OCI-LY7 (cell line): Measurements from ENCODE around the gene PTPRO. TPM values are rescaled to one million over a fixed set of nuclear protein-coding genes. Genes with fewer than 3 reads are reported as not detected.
A peak's percentile ranks its signal among the peaks of the same experiment; 100 is the strongest.

Experiments used
- BruUV-seq: library from RNA; stranded (reverse); fragments of 400-500 nt; replicated peaks from 2 replicates; lab custom pipeline; 2021; lab: Mats Ljungman, UMichigan
- CTCF ChIA-PET: fragments of 300-600 bp; sonication (Branson Sonifier 250); formaldehyde crosslinking; loops from one replicate; lab custom pipeline; 2022; ENCODE audit warnings: antibody characterized with exemption; ENCODE audit not compliant: unreplicated experiment; lab: Charles Lee
- POLR2A ChIA-PET: fragments of 300-600 bp; sonication (Branson Sonifier 250); formaldehyde crosslinking; loops from one replicate; lab custom pipeline; 2022; ENCODE audit warnings: antibody characterized with exemption; lab: Charles Lee
- DNase-seq: peaks from one replicate; pipeline ENCODE4 v3.0.0-alpha.2; 2015; ENCODE audit warnings: low spot score
- H2AFZ ChIP-seq: fragments of 200-600 bp; sonication (generic), shearing (Covaris generic); 2 replicates; pipeline ENCODE4 v1.6.1; 2014; ENCODE audit warnings: mild to moderate bottlenecking, antibody characterized with exemption, low read length, moderate library complexity
- H3K27ac ChIP-seq: fragments of 200-600 bp; sonication (generic); 2 replicates; pipeline ENCODE4 v1.5.1; 2014; ENCODE audit warnings: mixed run types, low read depth, mild to moderate bottlenecking, moderate library complexity, low read length, inconsistent platforms; ENCODE audit not compliant: poor library complexity, severe bottlenecking
- H3K36me3 ChIP-seq: fragments of 200-600 bp; sonication (generic); 2 replicates; pipeline ENCODE4 v1.6.1; 2014; ENCODE audit warnings: mild to moderate bottlenecking, antibody characterized with exemption, low read length, moderate library complexity, mixed read lengths; ENCODE audit not compliant: insufficient read depth
- H3K4me1 ChIP-seq: fragments of 200-600 bp; sonication (generic); 2 replicates; pipeline ENCODE4 v1.5.1; 2014; ENCODE audit warnings: mild to moderate bottlenecking, low read length; ENCODE audit not compliant: insufficient read depth, poor library complexity, severe bottlenecking
- H3K4me2 ChIP-seq: fragments of 200-600 bp; sonication (generic); 2 replicates; pipeline ENCODE4 v1.6.1; 2014; ENCODE audit warnings: mild to moderate bottlenecking, low read length
- H3K4me3 ChIP-seq: fragments of 200-600 bp; sonication (generic); 2 replicates; pipeline ENCODE4 v1.5.1; 2014; ENCODE audit warnings: mild to moderate bottlenecking, low read depth, low read length; ENCODE audit not compliant: poor library complexity, severe bottlenecking
- H3K79me2 ChIP-seq: fragments of 200-600 bp; sonication (generic); 2 replicates; pipeline ENCODE4 v1.6.1; 2016; ENCODE audit warnings: low read depth, mild to moderate bottlenecking, low read length, moderate library complexity, mixed read lengths; ENCODE audit not compliant: insufficient read depth
- H3K9me2 ChIP-seq: fragments of 200-600 bp; sonication (generic); 2 replicates; pipeline ENCODE4 v1.6.1; 2016; ENCODE audit warnings: mild to moderate bottlenecking, low read length, mixed read lengths; ENCODE audit not compliant: insufficient read depth
- H3K9me3 ChIP-seq: fragments of 200-600 bp; sonication (generic); 2 replicates; pipeline ENCODE4 v1.6.1; 2014; ENCODE audit warnings: mild to moderate bottlenecking, mixed run types, low read length, mixed read lengths
- H4K20me1 ChIP-seq: fragments of 200-600 bp; sonication (generic); 2 replicates; pipeline ENCODE4 v1.6.1; 2014; ENCODE audit warnings: mild to moderate bottlenecking, antibody characterized with exemption, low read length, moderate library complexity, mixed read lengths; ENCODE audit not compliant: insufficient read depth
- EZH2phosphoT487 ChIP-seq: fragments of 200-600 bp; sonication (generic); IDR thresholded peaks from 2 replicates; pipeline ENCODE4 v1.6.1; 2018; ENCODE audit warnings: low read depth, borderline replicate concordance, mild to moderate bottlenecking, mixed run types, antibody characterized with exemption, low read length, moderate library complexity, mixed read lengths
- intact Hi-C: fragments of 100-400 bp; cut with micrococcal nuclease; formaldehyde crosslinking; loops from one replicate; pipeline ENCODE4 v1.10.0; 2022; ENCODE audit not compliant: unreplicated experiment
- total RNA-seq, 2 experiments: library from RNA; depleted of rRNA in 1 of 2; stranded (reverse); fragments of >200 nt in 1 of 2; shearing (Covaris generic) in 1 of 2; gene quantifications; 2 replicates each; pipeline ENCODE4 v1.2.3, GENCODE V29; 2014 to 2022
- TF ChIP-seq, protein P1 (sequence below): fragments of 200-600 bp; sonication (generic); conservative IDR thresholded peaks from 2 replicates; pipeline ENCODE4 v1.5.1; 2014; ENCODE audit warnings: mild to moderate bottlenecking, antibody characterized with exemption, low read length, moderate library complexity, mixed read lengths

The PTPRO gene
- total RNA-seq, 2 experiments from 2014 or later = 0.06 to 0.23 TPM

DNA sequence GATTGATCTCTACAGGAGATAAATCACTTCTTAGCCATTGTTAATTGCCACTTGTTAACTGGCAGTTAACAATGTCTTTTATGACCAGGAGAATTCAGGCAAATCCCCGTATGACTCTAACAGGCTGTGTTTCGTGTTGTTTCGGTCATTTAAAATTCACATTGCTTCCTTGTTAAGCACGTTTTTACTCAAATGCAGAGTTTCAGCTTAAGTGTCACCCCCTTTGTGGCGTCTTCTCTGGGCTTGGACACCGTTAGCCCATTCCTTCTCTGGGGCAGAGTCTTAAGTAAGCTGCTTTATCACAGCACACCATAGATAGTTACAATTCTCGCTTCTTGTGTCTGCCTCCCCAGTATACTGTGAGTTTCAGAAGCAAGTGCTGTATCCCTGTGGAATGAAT lies 261.5 kb downstream of the PTPRO start:
- no peaks in the 10 kb centered on the region for H4K20me1 ChIP-seq
- ChIA-PET POLR2A (interaction anchor here (0.6 to 1.5 kb wide), 5 partner anchors 14 to 237 kb away, joined by 3 to 6 read pairs (median 4); no protein-coding TSS in a partner anchor), CTCF (interaction anchor here (1.1 to 2.0 kb wide), 2 partner anchors 49 to 51 kb away, joined by 6 to 15 read pairs; no protein-coding TSS in a partner anchor)

DNA sequence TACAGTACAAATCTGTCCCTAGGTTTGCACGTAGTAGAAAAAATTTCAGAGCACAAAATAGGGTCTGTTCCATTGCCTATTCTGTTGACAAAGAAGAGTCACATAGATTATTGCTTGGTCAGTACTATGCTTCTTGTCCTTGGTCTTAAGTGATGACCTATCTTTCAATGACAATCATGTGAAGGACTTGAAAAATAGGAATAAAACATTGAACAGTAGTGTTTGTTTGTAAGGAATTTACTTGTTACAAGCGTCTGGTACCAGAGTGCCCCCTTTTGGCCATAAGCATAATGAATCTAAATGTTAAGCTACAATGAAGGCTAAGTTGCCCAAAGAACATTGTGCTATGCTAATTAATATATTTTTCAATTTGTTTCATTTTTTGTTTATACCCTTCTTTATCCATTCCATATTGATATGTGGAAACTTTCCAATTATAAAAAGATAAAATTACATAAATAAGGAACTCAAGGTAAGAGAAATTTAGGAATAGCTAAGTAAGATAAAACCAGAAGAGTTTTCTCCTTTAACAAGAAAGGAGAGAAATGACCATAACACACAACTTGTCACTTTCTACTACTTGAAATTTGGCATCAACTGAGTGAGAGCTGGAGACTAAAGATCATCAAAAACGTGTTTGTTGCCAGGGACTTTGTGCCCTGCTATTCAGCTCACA lies 262.2 kb downstream of the PTPRO start:
- no peak overlapping the region for H3K4me3 ChIP-seq
- H3K9me3 ChIP-seq = no peaks in the 10 kb centered on the region
- no peaks in the 10 kb centered on the region for H4K20me1 ChIP-seq
- TF ChIP-seq, protein P1, sequence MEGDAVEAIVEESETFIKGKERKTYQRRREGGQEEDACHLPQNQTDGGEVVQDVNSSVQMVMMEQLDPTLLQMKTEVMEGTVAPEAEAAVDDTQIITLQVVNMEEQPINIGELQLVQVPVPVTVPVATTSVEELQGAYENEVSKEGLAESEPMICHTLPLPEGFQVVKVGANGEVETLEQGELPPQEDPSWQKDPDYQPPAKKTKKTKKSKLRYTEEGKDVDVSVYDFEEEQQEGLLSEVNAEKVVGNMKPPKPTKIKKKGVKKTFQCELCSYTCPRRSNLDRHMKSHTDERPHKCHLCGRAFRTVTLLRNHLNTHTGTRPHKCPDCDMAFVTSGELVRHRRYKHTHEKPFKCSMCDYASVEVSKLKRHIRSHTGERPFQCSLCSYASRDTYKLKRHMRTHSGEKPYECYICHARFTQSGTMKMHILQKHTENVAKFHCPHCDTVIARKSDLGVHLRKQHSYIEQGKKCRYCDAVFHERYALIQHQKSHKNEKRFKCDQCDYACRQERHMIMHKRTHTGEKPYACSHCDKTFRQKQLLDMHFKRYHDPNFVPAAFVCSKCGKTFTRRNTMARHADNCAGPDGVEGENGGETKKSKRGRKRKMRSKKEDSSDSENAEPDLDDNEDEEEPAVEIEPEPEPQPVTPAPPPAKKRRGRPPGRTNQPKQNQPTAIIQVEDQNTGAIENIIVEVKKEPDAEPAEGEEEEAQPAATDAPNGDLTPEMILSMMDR = peak; percentile 91
- TF ChIP-seq EZH2phosphoT487 = no peak
- no peaks in the 10 kb centered on the region for H3K4me1 ChIP-seq
- H3K9me2 ChIP-seq = no peaks in the 10 kb centered on the region
- no TSS peak for BruUV-seq
- intact Hi-C loops = loop anchor here (1.0 to 5.0 kb wide), 2 partner anchors 52 to 307 kb away; no protein-coding TSS in a partner anchor
- H3K4me2 ChIP-seq = no peak overlapping the region
- H3K79me2 ChIP-seq = no peaks in the 10 kb centered on the region
- CTCF ChIA-PET = interaction anchor here (0.6 to 2.0 kb wide), 5 partner anchors 14 to 59 kb away, joined by 3 to 15 read pairs (median 6); no protein-coding TSS in a partner anchor
- DNase-seq = peak; percentile 71
- H3K27ac ChIP-seq = no peak overlapping the region
- no peaks in the 10 kb centered on the region for H3K36me3 ChIP-seq
- peak overlapping the region; percentile 29; the same call in 1 of the 2 replicates for H2AFZ ChIP-seq
- POLR2A ChIA-PET = interaction anchor here (0.6 to 1.5 kb wide), 8 partner anchors 14 to 560 kb away, joined by 3 to 6 read pairs (median 3); no protein-coding TSS in a partner anchor

More for the DNA sequence above, 261.5 kb downstream of the PTPRO start:
- no peak overlapping the region for H3K27ac ChIP-seq
- H3K4me2 ChIP-seq = no peak overlapping the region
- TF ChIP-seq, protein P1 = no peak
- TF ChIP-seq EZH2phosphoT487 = no peak
- intact Hi-C loops = loop anchor here (1.0 kb wide), 1 partner anchor 52 kb away; no protein-coding TSS in a partner anchor
- peak overlapping the region; percentile 29; the same call in 1 of the 2 replicates for H2AFZ ChIP-seq
- H3K4me1 ChIP-seq = no peaks in the 10 kb centered on the region
- no TSS peak for BruUV-seq
- H3K9me2 ChIP-seq = no peaks in the 10 kb centered on the region
- no peak overlapping the region for H3K4me3 ChIP-seq
- no peak for DNase-seq
- H3K9me3 ChIP-seq = no peaks in the 10 kb centered on the region
- H3K36me3 ChIP-seq = no peaks in the 10 kb centered on the region
- H3K79me2 ChIP-seq = no peaks in the 10 kb centered on the region
